Peyer's patch (tissue), 4 donors: ENCODE results near the gene FAHD2B. TPM values are rescaled to one million over a fixed set of nuclear protein-coding genes. Genes with fewer than 3 reads are reported as not detected.
A peak's percentile ranks its signal among the peaks of the same experiment; 100 is the strongest.
"Not testable (repeated sequence)": the region's sequence is repeated elsewhere in the genome, so short reads cannot be mapped to it uniquely, and the experiment has no call there.

Source experiments
- DNase-seq, 3 donors: peaks; one replicate each; pipeline ENCODE4 v3.0.0-alpha.2; 2017 to 2019
- H3K27ac ChIP-seq, 4 donors: fragments of 200-600 bp; sonication (generic); one replicate each; pipeline ENCODE4 v1.5.1; 2016 to 2019
- H3K27me3 ChIP-seq, 2 donors: fragments of 200-600 bp; sonication (generic); one replicate each; pipeline ENCODE4 v1.5.1; 2019
- H3K36me3 ChIP-seq, 3 donors: fragments of 200-600 bp; sonication (generic); one replicate each; pipeline ENCODE4 v1.5.1; 2016 to 2019
- H3K4me1 ChIP-seq, 4 donors: fragments of 200-600 bp; sonication (generic); one replicate each; pipeline ENCODE4 v1.5.1; 2016 to 2019
- H3K4me3 ChIP-seq, 4 donors: fragments of 200-600 bp; sonication (generic); 1 replicate in 3 of 4; 2 replicates in 1 of 4; pipeline ENCODE4 v1.5.1; 2016 to 2019; ENCODE audit warnings: mild to moderate bottlenecking in 1 of 4
- H3K9me3 ChIP-seq, 4 donors: fragments of 200-600 bp; sonication (generic); one replicate each; pipeline ENCODE4 v1.5.1; 2016 to 2019; ENCODE audit warnings: mild to moderate bottlenecking in 1 of 4
- CTCF ChIP-seq, 6 experiments: fragments of 450-650 bp in 4 of 6; fragments of 200-600 bp in 2 of 6; sonication (generic) in 1 of 6; IDR thresholded peaks; one replicate each; pipeline ENCODE4 v1.5.1; 2017 to 2019; ENCODE audit warnings: antibody characterized with exemption in 6 of 6, mild to moderate bottlenecking in 3 of 6, moderate library complexity in 1 of 6
- POLR2A ChIP-seq, 2 donors: fragments of 450-650 bp; IDR thresholded peaks; one replicate each; pipeline ENCODE4 v1.5.1; 2017; ENCODE audit warnings: antibody characterized with exemption in 2 of 2, mild to moderate bottlenecking in 2 of 2, moderate library complexity in 2 of 2
- total RNA-seq, 4 donors: library from RNA; depleted of rRNA; stranded (reverse); fragments of >200 nt; gene quantifications; one replicate each; pipeline ENCODE4 v1.1.0, GENCODE V29; 2016

FAHD2B gene
- total RNA-seq, result 1 to 10 TPM in 2 of 4 donors, under 1 TPM in 1, not detected in 1; 0.88 to 6.6 (median 3.9) TPM

GRCh38 chr2:97094772-97095611, at the start of gene FAHD2B:
FAHD2B (minus strand) TSS chr2:97094882; CDS start chr2:97091706, 3,176 bp downstream.
- Histone ChIP-seq H3K27ac (peak within 1 kb of the TSS in 3 of 4 donors; percentile 36 to 71 (median 42)), H3K4me3 (peak within 1 kb of the TSS; percentile 24 to 52 (median 42))
- H3K4me1 ChIP-seq, H3K36me3 ChIP-seq, H3K9me3 ChIP-seq, H3K27me3 ChIP-seq: not testable (repeated sequence)
- peak; percentile 82 to 95 (median 90) for DNase-seq

GRCh38 chr2:97144016-97144415, 49.3 kb upstream of the FAHD2B start:
- not testable (repeated sequence) for H3K9me3 ChIP-seq, H3K36me3 ChIP-seq, H3K4me1 ChIP-seq, H3K4me3 ChIP-seq, H3K27ac ChIP-seq, DNase-seq, H3K27me3 ChIP-seq

- H3K27me3 ChIP-seq, H3K36me3 ChIP-seq, DNase-seq, H3K4me3 ChIP-seq, H3K4me1 ChIP-seq, H3K9me3 ChIP-seq, H3K27ac ChIP-seq: not testable (repeated sequence)
Observed at GRCh38 chr2:97129090-97129489, 34.4 kb upstream of the FAHD2B start.

- not testable (repeated sequence) for H3K27me3 ChIP-seq, H3K36me3 ChIP-seq, DNase-seq, H3K9me3 ChIP-seq, H3K4me1 ChIP-seq
- H3K27ac ChIP-seq, result peak overlapping the region; percentile 86 to 98 (median 96)
- H3K4me3 ChIP-seq, result peak overlapping the region; percentile 57 to 89 (median 68)
Observed at GRCh38 chr2:97113882-97114255, 19.2 kb upstream of the FAHD2B start.

- not testable (repeated sequence) for H3K4me1 ChIP-seq, H3K27me3 ChIP-seq, H3K36me3 ChIP-seq, H3K9me3 ChIP-seq
- TF ChIP-seq CTCF (IDR thresholded peaks at IDR 0.05) (peak; percentile 34 to 71 (median 64)), POLR2A (IDR thresholded peaks at IDR 0.05) (peak; percentile 40 to 69)
- peak; percentile 83 to 93 (median 87) for DNase-seq
- Histone ChIP-seq H3K4me3 (peak within 1 kb of the TSS; percentile 57 to 89 (median 68)), H3K27ac (peak within 1 kb of the TSS; percentile 86 to 98 (median 96))
Observed at GRCh38 chr2:97113050-97113881, 18.6 kb upstream of the FAHD2B start, which contains the start of gene ANKRD36. ANKRD36 (plus strand) TSS chr2:97113153; CDS start chr2:97113740, 587 bp downstream.

GRCh38 chr2:97112320-97113049, 17.8 kb upstream of the FAHD2B start:
- not testable (repeated sequence) for H3K36me3 ChIP-seq, H3K4me1 ChIP-seq, H3K27me3 ChIP-seq, H3K9me3 ChIP-seq
- peak; percentile 50 to 83 (median 68) for DNase-seq
- Histone ChIP-seq H3K27ac (peak overlapping the region; percentile 86 to 98 (median 96)), H3K4me3 (peak overlapping the region; percentile 57 to 89 (median 68))
- peak; percentile 84 to 100 (median 100) for TF ChIP-seq CTCF (IDR thresholded peaks at IDR 0.05)

- not testable (repeated sequence) for H3K4me1 ChIP-seq, H3K9me3 ChIP-seq, H3K27me3 ChIP-seq, H3K27ac ChIP-seq, H3K4me3 ChIP-seq, DNase-seq, H3K36me3 ChIP-seq
Observed at GRCh38 chr2:97111246-97111645, 16.6 kb upstream of the FAHD2B start.

GRCh38 chr2:97106878-97107277, 12.2 kb upstream of the FAHD2B start:
- H3K4me3 ChIP-seq, H3K36me3 ChIP-seq, H3K27me3 ChIP-seq, H3K9me3 ChIP-seq, H3K4me1 ChIP-seq, H3K27ac ChIP-seq, DNase-seq: not testable (repeated sequence)

- not testable (repeated sequence) for H3K4me1 ChIP-seq, H3K27me3 ChIP-seq, H3K9me3 ChIP-seq, H3K36me3 ChIP-seq, H3K4me3 ChIP-seq, H3K27ac ChIP-seq, DNase-seq
Observed at GRCh38 chr2:97098786-97099372, 4.2 kb upstream of the FAHD2B start.
